Left lobe of liver (tissue), 2 donors: ENCODE data around the gene CREB3L1. TPM values are rescaled to one million over a fixed set of nuclear protein-coding genes. Genes with fewer than 3 reads are reported as not detected.

Source experiments
- ATAC-seq: fragments of 200-7000 bp; cut with Tn5 transposase; one replicate; pipeline ENCODE4 v1.9.1; 2020; ENCODE audit warnings: mild to moderate bottlenecking, moderate library complexity
- DNase-seq: peaks from one replicate; pipeline ENCODE4 v3.0.0-alpha.2; 2020; ENCODE audit warnings: low spot score
- total RNA-seq: library from RNA; stranded (reverse); gene quantifications from one replicate; pipeline ENCODE4 v1.2.1, GENCODE V29; 2021
- donor health status: DM: no; HTN: no; CAD: no; lungs with moderate emphysema.
- donor health status: DM: no; HTN: yes; CAD: no.

Gene CREB3L1, protein sequence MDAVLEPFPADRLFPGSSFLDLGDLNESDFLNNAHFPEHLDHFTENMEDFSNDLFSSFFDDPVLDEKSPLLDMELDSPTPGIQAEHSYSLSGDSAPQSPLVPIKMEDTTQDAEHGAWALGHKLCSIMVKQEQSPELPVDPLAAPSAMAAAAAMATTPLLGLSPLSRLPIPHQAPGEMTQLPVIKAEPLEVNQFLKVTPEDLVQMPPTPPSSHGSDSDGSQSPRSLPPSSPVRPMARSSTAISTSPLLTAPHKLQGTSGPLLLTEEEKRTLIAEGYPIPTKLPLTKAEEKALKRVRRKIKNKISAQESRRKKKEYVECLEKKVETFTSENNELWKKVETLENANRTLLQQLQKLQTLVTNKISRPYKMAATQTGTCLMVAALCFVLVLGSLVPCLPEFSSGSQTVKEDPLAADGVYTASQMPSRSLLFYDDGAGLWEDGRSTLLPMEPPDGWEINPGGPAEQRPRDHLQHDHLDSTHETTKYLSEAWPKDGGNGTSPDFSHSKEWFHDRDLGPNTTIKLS
- total RNA-seq, result 0.30 TPM

DNA sequence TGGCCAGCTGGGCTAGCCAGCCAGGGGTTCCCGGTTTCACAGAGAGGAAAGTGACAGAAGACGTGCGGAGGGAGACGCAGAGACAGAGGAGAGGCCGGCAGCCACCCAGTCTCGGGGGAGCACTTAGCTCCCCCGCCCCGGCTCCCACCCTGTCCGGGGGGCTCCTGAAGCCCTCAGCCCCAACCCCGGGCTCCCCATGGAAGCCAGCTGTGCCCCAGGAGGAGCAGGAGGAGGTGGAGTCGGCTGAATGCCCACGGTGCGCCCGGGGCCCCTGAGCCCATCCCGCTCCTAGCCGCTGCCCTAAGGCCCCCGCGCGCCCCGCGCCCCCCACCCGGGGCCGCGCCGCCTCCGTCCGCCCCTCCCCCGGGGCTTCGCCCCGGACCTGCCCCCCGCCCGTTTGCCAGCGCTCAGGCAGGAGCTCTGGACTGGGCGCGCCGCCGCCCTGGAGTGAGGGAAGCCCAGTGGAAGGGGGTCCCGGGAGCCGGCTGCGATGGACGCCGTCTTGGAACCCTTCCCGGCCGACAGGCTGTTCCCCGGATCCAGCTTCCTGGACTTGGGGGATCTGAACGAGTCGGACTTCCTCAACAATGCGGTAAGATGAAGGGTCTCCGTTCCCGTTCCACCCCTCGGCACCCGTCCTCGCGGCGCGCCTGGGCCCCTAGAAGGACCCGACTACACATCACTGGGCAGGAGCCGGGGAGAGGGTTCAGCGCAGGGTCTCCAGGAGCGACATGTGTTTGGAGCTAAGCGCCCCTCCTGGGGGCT is at the start of gene CREB3L1:
TSS of gene CREB3L1 (plus strand) at position 41 of the 765 bp plus-strand sequence. CDS start at position 491, 450 bp downstream.
- no peak for ATAC-seq
- DNase-seq, result no peak

DNA sequence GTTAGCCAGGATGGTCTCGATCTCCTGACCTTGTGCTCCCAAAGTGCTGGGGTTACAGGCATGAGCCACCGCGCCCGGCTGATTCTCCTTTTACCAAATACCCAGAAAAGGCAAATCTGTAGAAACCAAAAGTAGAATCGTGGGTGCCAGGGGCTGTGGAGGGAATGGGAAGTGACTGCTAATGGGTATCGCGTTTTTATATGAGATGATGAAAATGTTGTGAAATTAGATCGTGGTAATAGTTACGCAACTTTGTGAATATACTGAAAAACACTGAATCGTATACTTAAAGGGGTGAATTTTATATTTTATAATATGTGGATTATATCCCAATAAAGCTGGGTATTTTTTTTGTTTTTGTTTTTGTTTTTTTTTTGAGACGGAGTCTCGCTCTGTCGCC is 48.2 kb upstream of the CREB3L1 start:
- ATAC-seq (no peak), DNase-seq (no peak)

DNA sequence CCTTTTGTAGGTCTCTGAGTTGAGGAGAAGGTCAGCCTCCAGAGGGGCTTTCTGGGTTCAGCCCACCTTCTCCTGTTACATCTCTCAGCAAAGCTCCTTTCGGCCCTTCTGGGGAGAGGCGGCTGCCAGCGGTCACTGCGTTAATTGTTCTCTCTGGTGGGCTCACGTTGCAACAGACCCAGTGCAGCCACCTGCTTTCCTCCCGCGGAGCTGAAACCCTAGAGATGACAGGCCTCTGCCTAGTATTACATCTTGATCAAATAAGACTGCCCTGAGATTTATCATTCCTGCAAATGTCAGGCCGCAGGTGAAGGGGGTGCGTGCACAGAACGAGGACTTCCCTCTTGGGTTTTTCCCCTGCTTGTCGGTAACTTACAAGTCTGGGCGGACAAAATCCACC is 43.2 kb upstream of the CREB3L1 start:
- ATAC-seq, result no peak
- DNase-seq, result no peak

DNA sequence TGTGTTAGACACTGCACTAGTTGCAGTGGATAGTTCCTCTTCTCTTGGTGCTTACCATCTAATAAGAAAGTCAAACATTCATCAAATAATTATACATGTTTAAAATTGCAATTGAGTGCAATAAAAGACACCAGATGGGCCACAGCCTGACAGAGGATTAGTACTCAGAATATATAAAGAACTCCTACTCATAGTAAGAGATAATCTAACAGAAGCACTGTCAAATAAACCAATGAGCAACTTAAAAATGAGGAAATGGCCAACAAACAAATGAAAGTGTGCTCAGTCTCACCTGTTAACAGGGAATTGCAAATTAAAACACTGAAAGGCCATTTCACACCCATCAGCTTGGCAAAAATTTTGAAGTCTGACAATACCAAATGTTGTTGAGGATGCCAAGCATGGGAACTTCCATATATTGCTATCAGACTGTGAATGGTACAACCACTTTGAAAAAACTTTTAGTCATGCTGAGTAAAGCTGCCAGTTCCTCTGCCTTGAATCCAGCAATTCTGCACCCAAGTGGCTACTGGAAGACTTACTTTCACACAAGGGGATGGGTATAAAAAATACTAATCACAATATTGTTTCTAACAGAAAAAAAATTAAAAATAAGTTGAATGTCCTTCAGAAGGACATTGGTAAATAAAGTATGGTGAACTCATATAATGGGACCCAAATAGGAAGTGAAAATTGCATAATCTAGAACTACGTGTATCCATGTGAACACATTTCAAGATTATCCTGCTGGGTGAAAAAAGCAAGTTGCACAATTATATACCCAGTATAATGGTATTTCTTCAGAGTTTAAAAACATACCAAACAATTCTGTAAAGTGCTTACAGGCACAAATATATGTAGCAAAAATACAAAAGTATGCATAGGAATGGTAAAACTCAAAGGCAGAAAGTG is 41.4 kb upstream of the CREB3L1 start:
- no peak for ATAC-seq
- no peak for DNase-seq

DNA sequence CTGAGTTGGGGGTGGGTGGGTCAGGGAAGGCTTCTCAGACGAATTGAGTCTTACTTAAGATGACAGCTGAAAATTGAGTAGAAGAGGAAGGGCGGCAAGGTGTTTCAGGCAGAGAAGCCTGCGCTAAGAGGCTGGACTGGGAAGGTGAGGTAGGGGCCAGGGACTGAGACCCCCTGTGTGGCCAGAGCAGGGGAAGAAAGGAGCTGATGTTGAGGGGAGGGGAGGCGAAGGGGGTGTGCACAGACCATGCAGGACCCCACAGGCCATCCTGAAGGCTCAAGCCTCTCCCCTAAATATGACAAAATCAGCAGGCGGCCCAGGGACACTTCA is 40.6 kb upstream of the CREB3L1 start:
- ATAC-seq (no peak), DNase-seq (no peak)

DNA sequence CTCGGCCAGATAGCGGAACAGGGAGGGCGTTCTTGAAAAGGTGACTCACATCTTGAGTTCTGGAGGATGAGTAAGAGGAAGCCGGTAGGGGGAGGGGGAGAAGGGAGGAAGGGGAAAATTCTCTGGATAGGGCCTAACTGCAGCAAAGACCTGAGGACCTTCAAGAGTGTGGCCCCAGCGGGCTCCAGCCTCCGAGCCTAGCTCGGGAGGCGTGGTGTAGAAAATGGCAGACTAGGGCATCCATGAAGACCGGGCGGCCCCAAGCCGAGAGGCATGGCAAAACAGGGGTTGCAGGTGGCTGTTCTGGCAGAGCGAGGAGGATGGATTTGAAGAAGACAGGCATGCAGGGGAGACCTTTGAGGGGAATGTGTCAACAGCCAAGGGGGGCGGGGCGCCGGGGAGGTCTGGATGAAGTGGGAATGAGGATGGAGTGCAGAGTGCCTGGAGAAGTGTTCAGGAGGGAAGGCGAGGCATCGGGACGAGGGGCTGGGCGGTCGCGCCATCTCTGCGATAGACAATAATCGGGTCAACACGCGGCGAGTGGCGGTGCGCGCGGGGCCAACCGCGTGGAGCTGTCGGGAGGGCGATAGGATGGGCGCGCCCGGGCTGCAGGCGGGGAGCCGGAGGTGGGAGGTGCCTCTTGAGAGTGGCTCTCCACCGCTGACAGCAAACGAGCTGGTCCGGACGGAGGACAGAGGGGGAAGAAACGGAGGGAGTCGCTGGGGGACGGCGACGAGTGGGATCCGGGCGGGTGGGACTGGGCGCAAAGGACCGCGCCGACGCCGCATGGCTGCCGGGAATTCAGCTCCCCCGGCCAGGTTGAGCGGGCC is 40.0 kb upstream of the CREB3L1 start:
- ATAC-seq (peak; percentile 24), DNase-seq (no peak)

DNA sequence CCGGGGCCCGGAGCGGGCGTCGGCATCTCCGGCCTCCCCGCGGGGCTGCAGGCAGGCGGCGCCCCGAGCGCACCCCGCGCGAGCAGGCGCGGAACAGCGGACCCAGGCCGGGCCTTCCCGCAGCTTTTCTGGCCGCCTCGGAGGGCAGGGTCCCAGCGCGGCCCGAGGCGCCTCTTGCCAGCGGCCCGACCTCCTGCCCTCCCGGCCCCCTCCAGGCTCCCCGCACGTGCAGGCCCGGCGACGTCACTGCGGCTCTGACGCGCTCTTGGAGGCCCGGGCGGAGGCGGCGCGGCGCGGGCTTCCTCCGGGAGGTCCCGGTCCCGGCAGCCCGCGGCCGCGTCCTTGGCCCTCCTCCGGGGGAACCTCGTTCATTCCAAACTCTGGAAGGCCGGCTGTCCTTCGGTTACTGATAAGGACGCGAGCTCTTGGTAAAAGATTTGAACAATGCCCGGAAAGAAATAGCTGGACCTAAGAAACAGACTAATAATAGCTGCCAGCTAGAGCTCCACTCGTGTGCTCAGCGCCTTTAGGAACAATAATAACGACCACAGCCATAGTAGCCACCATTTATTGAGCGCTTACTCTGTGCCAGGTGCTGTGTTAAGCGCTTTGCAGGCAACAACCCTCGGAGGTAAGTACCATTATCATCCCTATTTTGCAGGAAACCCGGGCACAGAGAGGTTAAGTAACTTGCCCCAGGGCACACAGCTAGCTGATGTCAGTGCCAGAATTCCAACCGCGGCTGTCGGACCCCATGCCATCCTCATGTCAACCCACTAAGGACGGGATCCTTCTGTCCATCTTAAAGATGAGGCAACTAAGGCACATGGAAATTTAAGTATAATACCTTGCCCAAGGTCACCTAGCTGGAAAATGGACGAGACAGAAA is 39.1 kb upstream of the CREB3L1 start:
- ATAC-seq, result peak; percentile 52

DNA sequence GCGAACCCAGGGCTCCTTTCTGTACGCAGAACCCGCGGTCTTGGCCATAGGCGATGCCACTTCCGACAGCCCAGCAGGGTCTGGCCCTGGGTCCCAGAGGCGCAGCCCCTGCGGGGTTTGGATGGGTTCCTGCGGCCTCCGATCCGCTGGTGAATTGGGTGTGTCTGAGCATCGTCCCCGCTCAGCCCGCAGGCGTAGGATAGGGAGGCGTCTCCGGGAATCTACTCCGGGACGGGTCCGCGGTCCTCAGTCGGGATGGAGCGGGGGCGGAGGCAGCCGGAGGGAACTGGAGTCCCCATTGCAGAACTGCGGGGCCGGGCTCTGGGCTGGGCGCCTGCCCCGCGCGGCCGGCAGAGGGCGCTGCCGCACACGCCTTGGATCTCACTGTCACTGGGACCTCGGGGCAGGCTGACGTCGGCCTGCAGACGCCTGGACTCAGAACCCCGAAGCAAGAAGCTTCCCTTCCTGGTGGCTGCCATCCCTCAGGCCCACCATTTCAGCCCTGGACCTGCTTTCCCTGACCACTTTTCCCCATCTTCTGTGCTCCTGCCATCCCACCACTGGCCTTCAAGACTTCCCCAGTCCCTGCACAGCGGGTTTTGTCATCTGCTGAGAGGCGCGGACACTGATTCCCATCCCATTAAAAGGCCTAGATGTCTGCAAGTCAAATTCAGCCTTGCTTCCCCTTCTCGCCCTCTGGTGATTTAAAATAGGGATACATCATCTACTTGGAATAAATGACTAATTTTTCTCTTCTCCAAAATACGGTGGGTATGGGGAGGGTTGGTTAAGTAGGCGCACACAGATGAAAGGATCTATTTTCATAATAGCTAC is 38.3 kb upstream of the CREB3L1 start:
- ATAC-seq (peak; percentile 81), DNase-seq (peak; percentile 82)

More for the DNA sequence above, 39.1 kb upstream of the CREB3L1 start:
- DNase-seq, result peak; percentile 59

DNA sequence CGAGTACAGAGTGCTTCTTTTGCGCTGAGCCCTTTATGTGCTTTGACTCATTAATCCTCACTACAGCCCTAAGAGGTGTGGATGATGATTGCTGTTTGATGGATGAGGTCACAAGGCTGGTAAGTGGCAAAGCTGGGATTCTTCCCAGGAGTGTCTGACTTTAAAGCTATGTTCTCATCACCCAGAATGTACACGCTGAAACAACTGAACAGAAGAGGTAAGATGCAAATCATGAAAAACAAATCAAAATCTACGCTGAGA is 37.7 kb upstream of the CREB3L1 start:
- DNase-seq (no peak), ATAC-seq (no peak)

DNA sequence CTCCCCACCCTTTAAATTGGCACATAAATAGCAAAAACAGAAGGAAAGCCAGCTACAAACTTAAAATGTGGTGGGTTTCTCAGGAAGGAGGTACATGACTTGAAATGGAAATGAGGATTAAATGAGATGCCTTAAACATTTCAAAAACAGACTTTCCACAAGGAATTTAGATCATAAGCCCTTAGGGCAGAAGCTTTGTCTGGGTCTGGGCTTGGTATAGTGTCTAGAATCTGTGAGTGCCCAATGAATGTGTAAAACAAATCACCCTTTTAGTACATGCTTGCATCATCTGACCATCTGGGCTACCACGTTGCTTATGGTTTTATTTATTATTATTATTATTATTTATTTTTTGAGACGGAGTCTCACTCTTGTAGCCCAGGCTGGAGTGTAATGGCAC is 37.1 kb upstream of the CREB3L1 start:
- DNase-seq, result no peak
- ATAC-seq, result no peak

DNA sequence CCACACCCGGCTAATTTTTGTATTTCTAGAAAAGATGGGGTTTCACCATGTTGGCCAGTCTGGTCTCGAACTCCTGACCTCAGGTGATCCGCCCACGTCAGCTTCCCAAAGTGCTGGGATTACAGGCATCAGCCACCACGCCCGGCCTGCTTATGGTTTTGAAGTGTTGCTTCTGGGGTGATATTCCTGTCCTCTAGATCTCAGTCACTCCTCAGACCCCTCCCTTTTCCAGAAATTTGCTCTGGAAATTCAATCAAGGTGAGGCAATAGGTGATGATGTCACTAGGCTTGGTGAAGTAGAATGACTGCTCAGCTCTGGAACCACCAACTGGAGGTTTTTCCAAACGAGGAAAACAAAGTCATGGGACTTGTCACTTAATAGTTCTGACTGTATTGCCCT is 36.6 kb upstream of the CREB3L1 start:
- no peak for ATAC-seq
- DNase-seq, result no peak

DNA sequence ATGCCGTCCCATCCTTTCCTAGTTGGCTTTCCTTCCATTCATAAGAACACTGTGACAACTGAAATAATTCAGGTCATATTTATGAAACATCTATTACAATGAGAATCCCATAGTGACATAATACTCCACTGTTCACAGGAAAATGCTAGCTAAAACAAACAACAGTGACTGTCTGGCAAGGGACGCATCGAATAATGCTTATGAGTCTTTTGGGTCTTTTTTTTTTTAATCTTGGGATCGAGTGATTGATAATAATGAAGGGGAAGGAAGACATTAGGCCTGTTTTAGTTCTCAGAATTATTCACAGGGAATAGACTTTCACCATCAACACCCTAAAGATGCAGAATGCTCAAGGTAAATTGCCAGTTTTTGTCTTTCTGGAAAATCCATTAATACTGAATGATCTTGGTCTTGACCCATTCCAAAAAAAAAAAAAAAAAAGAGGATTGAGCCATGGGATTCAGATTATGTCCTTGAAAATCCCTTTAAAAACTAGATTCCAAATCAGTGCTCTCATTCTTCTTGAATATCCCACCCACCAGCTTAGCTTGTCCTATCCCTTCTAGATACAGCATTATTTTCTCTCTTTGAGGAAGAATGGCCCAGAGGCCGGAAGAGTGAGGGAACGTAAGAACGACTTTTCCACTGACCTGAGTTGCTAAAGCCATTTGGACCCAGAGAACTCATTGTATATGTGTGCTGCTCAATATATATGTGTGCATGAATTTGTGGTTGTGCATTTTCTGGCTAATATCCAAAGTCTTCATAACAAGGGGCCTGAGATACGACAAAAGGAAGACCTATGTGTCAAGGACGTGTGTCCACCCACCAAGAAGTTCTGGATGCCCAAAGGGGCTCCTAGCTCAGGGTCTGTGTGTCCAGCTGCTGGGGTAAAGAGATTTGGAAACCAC is 35.2 kb upstream of the CREB3L1 start:
- ATAC-seq, result no peak

DNA sequence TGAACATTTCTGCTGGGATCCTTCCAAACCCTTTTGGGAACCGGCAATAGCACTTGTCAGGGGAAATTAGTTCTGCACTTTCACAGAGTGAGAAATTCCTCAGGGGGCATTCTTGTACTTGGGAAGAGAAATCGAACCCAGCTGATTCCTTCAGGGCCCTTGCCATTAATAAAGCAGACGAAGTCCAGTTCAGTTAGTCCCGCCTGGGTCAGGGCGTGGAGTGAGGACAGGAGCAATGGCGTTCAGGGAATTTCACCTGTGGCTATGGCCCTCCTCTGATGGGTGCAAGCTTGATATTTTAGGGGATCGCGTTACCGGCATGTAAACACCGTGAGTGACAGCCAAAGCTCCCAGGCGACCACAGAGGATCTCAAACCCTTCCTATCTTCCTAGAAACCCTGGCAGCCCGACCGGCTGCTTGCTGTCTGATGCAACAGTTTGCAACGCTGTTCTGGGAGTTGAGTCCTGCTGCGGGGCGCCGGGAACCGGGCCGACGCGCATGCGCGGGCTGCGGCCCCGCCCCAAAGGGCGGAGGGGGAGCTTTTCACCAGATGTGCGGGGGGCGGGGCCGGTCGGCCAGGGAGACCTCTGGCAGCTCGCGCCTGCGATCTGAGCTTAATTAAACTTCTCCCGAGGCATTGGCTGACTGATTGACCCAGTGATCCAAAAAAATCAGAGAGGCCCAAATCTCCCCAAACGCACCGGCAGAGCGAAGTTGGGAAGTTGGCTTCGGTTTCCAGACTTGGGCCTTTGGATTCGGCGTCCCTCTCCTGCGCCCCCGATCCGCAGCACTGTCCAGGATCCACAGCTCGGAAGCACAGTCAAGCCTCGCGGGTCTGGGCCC is 34.3 kb upstream of the CREB3L1 start:
- ATAC-seq, result peak; percentile 93
- peak; percentile 94 for DNase-seq

More for the DNA sequence above, 35.2 kb upstream of the CREB3L1 start:
- DNase-seq, result no peak

DNA sequence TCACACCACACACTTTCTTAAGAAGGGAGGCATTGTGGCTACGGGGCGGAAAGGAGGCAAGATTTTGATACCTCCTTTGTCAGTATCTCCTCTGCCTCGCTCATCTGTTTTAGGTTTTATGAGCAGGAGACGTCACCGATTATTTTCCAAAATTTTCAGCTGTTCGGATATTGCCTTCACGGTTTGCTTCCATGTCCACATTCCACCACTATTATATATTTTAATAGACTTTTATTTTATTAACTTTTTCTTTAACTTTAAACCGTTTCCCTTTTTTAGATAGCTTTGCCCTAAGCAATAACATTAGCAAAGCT is 33.7 kb upstream of the CREB3L1 start:
- DNase-seq, result no peak
- no peak for ATAC-seq

DNA sequence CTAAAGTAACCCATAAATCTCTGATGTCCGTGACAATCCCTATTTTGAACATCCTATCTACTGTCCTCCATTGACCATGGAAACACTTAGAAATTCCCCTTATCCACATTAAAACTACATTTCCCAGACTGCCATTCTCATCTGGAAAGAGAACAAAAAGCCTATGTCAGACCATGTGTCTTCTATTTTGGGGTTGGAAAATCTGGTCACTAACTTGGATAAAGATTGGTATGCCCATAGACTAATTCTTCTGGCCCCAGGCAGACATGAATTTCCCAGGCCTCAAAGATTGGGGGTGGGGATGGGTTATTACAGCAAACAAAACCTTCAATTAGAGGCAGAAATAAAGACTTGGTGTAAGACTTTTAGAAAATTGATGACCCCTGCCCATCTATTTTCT is 30.9 kb upstream of the CREB3L1 start:
- no peak for ATAC-seq
- no peak for DNase-seq

DNA sequence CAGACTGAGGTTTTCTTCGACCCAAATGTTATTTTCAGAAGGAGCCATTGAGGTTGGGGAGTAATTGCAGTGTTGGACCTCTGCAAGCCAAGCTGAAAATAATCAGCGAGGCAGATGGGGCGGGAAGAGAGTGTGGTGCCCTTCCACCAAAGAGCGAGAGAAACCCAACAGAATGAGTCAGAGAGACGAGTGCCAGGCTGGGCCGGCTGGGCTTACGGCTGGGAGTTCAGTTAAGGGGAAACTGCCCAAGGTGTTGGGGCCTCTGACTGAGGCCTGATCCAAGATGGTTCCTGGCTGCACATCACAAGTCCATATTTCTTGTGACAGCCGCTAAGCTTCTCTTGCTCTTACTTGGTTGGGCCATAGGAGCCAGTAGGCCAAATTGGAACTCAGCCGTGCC is 30.4 kb upstream of the CREB3L1 start:
- ATAC-seq (no peak), DNase-seq (no peak)

DNA sequence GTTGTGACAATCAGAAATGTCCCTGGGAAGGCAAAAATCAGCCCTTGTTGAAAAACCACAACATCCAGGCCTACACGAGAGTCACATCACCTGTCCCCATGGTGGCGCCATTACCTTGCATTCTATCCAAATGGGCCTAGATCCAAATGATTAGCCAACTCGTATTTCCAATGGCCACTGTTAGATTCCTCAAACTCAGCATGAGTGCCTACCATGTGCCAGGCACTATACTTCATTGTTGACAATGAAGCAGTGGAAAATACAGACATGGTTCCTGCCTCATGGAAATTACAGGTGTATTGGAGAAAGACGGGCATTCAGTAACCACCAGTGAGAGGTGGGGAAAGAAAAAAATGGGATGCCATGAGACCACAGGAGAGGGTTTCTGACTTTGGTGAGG is 29.8 kb upstream of the CREB3L1 start:
- DNase-seq (peak; percentile 64), ATAC-seq (peak; percentile 60)
